Fibroblast of the aortic adventitia (primary cell): ENCODE data around the gene CECR2. TPM values are rescaled to one million over a fixed set of nuclear protein-coding genes. Genes with fewer than 3 reads are reported as not detected.
A peak's percentile ranks its signal among the peaks of the same experiment; 100 is the strongest.

Source experiments
- DNase-seq: peaks from one replicate; pipeline ENCODE4 v3.0.0-alpha.2; 2010; ENCODE audit warnings: low read depth
- H3K4me3 ChIP-seq: 2 replicates; pipeline ENCODE4 v1.5.1; 2011; ENCODE audit warnings: low read depth, mild to moderate bottlenecking, control low read depth, low read length, moderate library complexity
- total RNA-seq: library from RNA; depleted of rRNA; stranded (reverse); fragments of >200 nt; gene quantifications from 2 replicates; pipeline ENCODE4 v1.2.3, GENCODE V29; 2012; ENCODE audit warnings: low replicate concordance
- TF ChIP-seq, protein P1 (sequence below): IDR thresholded peaks from 2 replicates; pipeline ENCODE4 v1.5.1; 2011; ENCODE audit warnings: mild to moderate bottlenecking, low read length, control low read depth, inconsistent platforms; ENCODE audit not compliant: insufficient read depth

The CECR2 gene
- total RNA-seq, 1 donor = not detected

- TF ChIP-seq, protein P1, sequence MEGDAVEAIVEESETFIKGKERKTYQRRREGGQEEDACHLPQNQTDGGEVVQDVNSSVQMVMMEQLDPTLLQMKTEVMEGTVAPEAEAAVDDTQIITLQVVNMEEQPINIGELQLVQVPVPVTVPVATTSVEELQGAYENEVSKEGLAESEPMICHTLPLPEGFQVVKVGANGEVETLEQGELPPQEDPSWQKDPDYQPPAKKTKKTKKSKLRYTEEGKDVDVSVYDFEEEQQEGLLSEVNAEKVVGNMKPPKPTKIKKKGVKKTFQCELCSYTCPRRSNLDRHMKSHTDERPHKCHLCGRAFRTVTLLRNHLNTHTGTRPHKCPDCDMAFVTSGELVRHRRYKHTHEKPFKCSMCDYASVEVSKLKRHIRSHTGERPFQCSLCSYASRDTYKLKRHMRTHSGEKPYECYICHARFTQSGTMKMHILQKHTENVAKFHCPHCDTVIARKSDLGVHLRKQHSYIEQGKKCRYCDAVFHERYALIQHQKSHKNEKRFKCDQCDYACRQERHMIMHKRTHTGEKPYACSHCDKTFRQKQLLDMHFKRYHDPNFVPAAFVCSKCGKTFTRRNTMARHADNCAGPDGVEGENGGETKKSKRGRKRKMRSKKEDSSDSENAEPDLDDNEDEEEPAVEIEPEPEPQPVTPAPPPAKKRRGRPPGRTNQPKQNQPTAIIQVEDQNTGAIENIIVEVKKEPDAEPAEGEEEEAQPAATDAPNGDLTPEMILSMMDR = no peak
- H3K4me3 ChIP-seq = no peak overlapping the region
- no peak for DNase-seq
These were observed 101.7 kb downstream of the CECR2 start for GRCh38 chr22:17470880-17471500.

DNA sequence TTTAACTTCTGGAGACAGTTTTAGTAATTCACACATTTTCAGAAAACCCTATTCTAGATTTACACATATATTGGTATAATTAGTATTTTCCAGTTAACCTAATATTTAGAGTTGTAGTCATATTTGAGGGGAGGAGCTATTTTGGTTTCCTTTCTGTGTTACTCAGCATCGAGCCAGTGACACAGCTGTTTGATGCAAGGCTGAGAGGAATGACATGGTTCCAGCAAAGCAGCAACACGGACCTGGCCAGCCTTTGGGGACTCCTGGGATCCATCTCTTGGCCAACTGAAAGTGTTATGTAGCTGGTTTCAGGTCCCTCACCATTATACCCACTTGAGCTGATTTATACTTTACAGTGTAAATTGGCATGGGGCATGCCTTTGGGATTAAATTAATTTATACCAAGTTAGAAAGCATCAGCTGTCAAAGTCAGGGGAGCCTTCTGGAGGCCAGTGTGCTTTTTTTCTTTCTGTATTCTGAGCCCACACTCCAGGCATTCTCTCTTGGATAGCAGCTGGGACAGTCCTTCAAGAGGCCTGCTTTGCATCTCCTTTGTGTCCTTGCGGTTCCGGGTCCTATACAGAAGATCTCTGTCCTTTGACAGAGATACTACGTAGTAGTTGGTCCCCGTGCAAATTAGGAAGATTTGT lies 102.8 kb downstream of the CECR2 start:
- TF ChIP-seq, protein P1 = no peak
- no peak overlapping the region for H3K4me3 ChIP-seq
- no peak for DNase-seq

GRCh38 chr22:17472932-17473331 lies 103.7 kb downstream of the CECR2 start:
- H3K4me3 ChIP-seq = no peak overlapping the region
- DNase-seq = no peak
- TF ChIP-seq, protein P1 = no peak

DNA sequence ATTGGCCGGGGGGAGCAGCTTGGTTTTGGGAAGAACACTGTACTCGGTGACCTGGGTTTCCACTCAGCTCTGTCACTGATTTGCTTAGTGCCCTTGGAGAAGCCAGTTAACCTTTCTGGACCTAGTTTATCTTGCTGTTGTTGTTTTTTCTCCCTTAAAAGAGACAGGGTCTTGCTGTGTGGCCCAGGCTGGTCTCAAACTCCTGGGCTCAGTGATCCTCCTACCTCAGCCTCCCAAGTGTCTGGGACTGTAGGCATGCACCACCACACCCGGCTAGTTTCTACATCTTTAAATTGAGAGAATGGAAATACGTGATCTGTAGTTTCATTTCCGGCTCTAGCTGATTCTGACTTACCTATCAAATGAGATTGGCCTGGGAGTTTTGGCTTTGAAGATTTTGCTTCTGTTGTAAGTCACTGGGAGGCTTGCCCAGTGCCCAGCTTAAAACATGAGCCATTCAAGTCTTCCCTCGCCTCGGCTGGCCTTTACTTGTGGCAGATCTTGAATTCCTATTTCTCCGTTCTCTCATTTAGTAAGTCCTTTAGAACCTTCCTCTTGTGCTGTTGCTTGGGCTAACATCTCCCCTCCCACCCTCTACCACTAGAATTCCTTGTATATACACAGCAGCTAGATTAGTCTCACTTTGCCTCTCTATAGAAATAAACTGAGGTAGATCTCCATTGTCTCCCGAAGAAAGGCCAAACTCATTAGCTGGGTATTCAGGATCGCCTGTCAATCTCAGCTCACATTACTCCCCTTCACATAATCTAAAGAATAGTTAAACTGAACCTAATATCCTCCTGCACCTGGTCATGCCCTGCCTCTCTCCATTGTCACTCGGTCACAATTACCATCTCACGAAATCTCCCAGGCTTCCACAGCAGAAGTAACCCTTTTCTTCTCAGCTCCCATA lies 106.3 kb downstream of the CECR2 start:
- DNase-seq = no peak
- TF ChIP-seq, protein P1 = no peak
- no peak overlapping the region for H3K4me3 ChIP-seq

DNA sequence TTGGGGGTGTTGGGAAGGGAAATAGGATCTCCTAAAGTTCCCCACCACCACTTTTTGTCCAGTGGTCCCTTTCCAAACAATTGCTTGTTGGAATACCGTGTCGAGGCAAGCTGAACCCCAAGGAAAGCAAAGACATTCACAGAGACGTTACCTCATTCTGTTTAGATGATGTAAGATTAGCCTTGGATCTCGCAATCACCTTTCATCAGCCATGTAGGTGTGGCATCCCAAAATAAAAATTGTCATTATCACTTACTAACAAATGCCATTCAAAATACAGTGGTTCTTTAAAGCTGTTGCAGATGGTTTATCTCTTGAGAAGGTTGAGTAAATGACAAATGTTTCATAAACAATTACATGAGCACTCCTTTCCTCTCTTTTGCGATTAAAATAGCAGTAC lies 107.6 kb downstream of the CECR2 start:
- DNase-seq = peak; percentile 5
- TF ChIP-seq, protein P1 = no peak
- H3K4me3 ChIP-seq = no peak overlapping the region

GRCh38 chr22:17477391-17477833 lies 108.2 kb downstream of the CECR2 start:
- peak overlapping the region; percentile 17 for H3K4me3 ChIP-seq
- DNase-seq = peak; percentile 24
- TF ChIP-seq, protein P1 = no peak
